Measurements from ENCODE around the gene HOXD13. TPM values are rescaled to one million over a fixed set of nuclear protein-coding genes. Genes with fewer than 3 reads are reported as not detected.
A peak's percentile ranks its signal among the peaks of the same experiment; 100 is the strongest.

Gene HOXD13
- total RNA-seq, 1 donor from 2014 or later: not detected

GRCh38 chr2:176078541-176079284 is 13.8 kb upstream of the HOXD13 start:
- peaks cover 100% of the 10 kb centered on the region for H3K27me3 ChIP-seq (ENCODE audit: low read depth)
- H3K4me1 ChIP-seq: peaks cover 35% of the 10 kb centered on the region
- intact Hi-C loops (cut with micrococcal nuclease): no loop called here
- H3K36me3 ChIP-seq: no peaks in the 10 kb centered on the region
- no peak for DNase-seq
- no peak overlapping the region for H3K27ac ChIP-seq (replicated peaks)
- peaks cover 6% of the 10 kb centered on the region for H3K9me3 ChIP-seq (replicated peaks)
- no peak overlapping the region for H3K4me3 ChIP-seq
- TF ChIP-seq CTCF (IDR thresholded peaks at IDR 0.05; ENCODE audit: borderline replicate concordance): no peak

- Histone ChIP-seq H3K9me3 (replicated peaks) (peaks cover 6% of the 10 kb centered on the region), H3K27me3 (ENCODE audit: low read depth) (peaks cover 100% of the 10 kb centered on the region), H3K36me3 (no peaks in the 10 kb centered on the region), H3K27ac (replicated peaks) (no peak overlapping the region), H3K4me1 (peaks cover 35% of the 10 kb centered on the region), H3K4me3 (peak overlapping the region; percentile 50)
- DNase-seq: no peak
- TF ChIP-seq CTCF (IDR thresholded peaks at IDR 0.05; ENCODE audit: borderline replicate concordance): no peak
- intact Hi-C loops (cut with micrococcal nuclease): no loop called here
These were observed 13.2 kb upstream of the HOXD13 start for GRCh38 chr2:176079285-176079830.

GRCh38 chr2:176079831-176080539 is 12.5 kb upstream of the HOXD13 start:
- DNase-seq: no peak
- H3K4me3 ChIP-seq: peak overlapping the region; percentile 50
- TF ChIP-seq CTCF (IDR thresholded peaks at IDR 0.05; ENCODE audit: borderline replicate concordance): peak; percentile 69
- H3K4me1 ChIP-seq: peaks cover 39% of the 10 kb centered on the region
- H3K36me3 ChIP-seq: no peaks in the 10 kb centered on the region
- H3K27ac ChIP-seq (replicated peaks): no peak overlapping the region
- intact Hi-C loops (cut with micrococcal nuclease): no loop called here
- H3K9me3 ChIP-seq (replicated peaks): peaks cover 6% of the 10 kb centered on the region
- peaks cover 100% of the 10 kb centered on the region for H3K27me3 ChIP-seq (ENCODE audit: low read depth)

- intact Hi-C loops (cut with micrococcal nuclease): no loop called here
- Histone ChIP-seq H3K27ac (replicated peaks) (no peak overlapping the region), H3K36me3 (no peaks in the 10 kb centered on the region), H3K9me3 (replicated peaks) (peaks cover 6% of the 10 kb centered on the region), H3K27me3 (ENCODE audit: low read depth) (peaks cover 100% of the 10 kb centered on the region), H3K4me3 (peak overlapping the region; percentile 50), H3K4me1 (peaks cover 47% of the 10 kb centered on the region)
- no peak for DNase-seq
- no peak for TF ChIP-seq CTCF (IDR thresholded peaks at IDR 0.05; ENCODE audit: borderline replicate concordance)
These were observed 11.8 kb upstream of the HOXD13 start for GRCh38 chr2:176080540-176081375.

- intact Hi-C loops (cut with micrococcal nuclease): no loop called here
These were observed 11.1 kb upstream of the HOXD13 start for GRCh38 chr2:176081376-176081836.

More at GRCh38 chr2:176081376-176081836, 11.1 kb upstream of the HOXD13 start:
- peaks cover 100% of the 10 kb centered on the region for H3K27me3 ChIP-seq (ENCODE audit: low read depth)
- H3K27ac ChIP-seq (replicated peaks): no peak overlapping the region
- peaks cover 53% of the 10 kb centered on the region for H3K4me1 ChIP-seq
- no peak overlapping the region for H3K4me3 ChIP-seq
- DNase-seq: no peak
- H3K9me3 ChIP-seq (replicated peaks): peaks cover 6% of the 10 kb centered on the region
- no peak for TF ChIP-seq CTCF (IDR thresholded peaks at IDR 0.05; ENCODE audit: borderline replicate concordance)
- no peaks in the 10 kb centered on the region for H3K36me3 ChIP-seq

Measured in left ventricle myocardium inferior (tissue), 1 donor.